ENCODE results near the gene CD151.

CD151 gene

GRCh38 chr11:844693-845644 lies 12.2 kb downstream of the CD151 start:
- no peaks in the 10 kb centered on the region for H3K9me3 ChIP-seq (ENCODE audit: low read depth, low read length)
- DNase-seq (ENCODE audit: low read depth, low spot score): no peak
- no peak overlapping the region for H3K9ac ChIP-seq (ENCODE audit: insufficient read length)
- peak overlapping the region; percentile 97 for H3K4me3 ChIP-seq
- H3K27ac ChIP-seq: peak overlapping the region; percentile 86
- H3K36me3 ChIP-seq (ENCODE audit: insufficient read depth, low read length): peaks cover 6% of the 10 kb centered on the region
- no peak for TF ChIP-seq EZH2 (IDR thresholded peaks at IDR 0.05)
- TF ChIP-seq FOXP2 (optimal IDR thresholded peaks at IDR 0.05; ENCODE audit: control extremely low read depth, extremely low read length, insufficient read depth): no peak
- TF ChIP-seq POLR2AphosphoS5 (IDR thresholded peaks at IDR 0.05; ENCODE audit: borderline replicate concordance, low read depth, low read length): no peak

DNA sequence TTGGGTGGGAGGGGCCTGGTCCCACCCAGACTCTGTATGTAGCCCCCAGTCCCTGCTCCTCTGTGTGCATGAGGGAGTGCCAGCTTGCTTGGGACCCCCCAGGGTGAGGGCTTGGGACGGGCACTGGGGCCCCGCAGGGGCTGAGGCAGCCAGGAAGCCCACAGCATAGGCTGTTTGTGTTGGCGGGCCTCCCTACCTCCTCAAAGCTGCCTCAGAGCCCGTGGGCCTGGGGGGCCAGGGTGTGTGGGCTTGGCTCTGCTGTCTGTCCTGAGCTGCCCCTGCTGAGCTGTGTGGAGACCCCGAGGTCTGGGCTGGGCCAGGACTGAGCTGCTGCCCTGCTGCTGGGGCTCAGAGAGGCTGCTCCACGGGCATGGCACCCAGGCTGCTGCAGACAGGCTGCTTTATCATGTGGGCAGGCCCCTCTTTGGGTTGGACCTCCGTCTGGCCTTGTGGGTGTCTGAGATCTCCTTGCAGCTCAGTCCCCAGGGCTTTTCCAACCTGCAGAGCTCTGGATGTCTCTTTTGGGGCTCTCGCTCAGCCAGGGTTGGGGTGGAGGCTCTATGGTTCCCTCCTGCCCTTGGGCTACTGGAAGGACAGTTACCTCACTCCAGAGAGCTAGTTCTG lies 13.2 kb downstream of the CD151 start:
- no peak for DNase-seq (ENCODE audit: low read depth, low spot score)
- H3K27ac ChIP-seq: peak overlapping the region; percentile 86
- no peaks in the 10 kb centered on the region for H3K9me3 ChIP-seq (ENCODE audit: low read depth, low read length)
- peak; percentile 18; the same call in 1 of the 2 replicates for TF ChIP-seq POLR2AphosphoS5 (IDR thresholded peaks at IDR 0.05; ENCODE audit: borderline replicate concordance, low read depth, low read length)
- no peak for TF ChIP-seq EZH2 (IDR thresholded peaks at IDR 0.05)
- no peak for TF ChIP-seq FOXP2 (optimal IDR thresholded peaks at IDR 0.05; ENCODE audit: control extremely low read depth, extremely low read length, insufficient read depth)
- no peak overlapping the region for H3K9ac ChIP-seq (ENCODE audit: insufficient read length)
- H3K4me3 ChIP-seq: peak overlapping the region; percentile 25; the same call in 1 of the 2 replicates
- H3K36me3 ChIP-seq (ENCODE audit: insufficient read depth, low read length): no peaks in the 10 kb centered on the region

DNA sequence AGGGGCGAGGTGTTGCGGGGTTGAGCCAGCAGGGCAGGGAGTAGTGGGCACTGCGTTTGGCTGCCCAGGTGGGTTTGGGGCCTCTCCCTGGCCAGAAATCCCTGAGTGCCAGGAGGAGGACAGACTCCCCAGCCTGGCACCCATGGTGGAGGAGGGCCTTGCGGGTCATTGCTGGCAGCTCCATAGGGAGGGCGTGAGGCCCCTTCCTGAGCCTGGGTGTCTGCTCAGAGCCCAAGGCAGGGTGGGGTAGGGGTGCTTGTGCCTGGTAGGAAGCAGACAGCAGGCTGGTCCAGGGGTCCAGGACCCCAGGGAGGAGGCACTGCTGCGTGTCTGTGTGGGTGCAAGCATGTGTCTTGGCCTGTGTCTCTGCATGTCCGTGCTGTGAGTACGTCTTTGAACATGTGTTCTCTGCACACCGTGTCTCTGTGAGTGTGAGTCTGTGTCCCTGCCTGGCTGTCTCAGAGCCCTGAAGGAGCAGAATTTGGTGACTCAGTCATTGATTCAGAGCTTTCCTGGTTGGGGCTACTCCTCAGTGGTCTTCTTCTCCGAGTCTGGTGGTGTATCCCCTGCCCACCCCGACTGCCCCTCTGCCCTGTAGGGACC lies 13.8 kb downstream of the CD151 start:
- Histone ChIP-seq H3K27ac (peak overlapping the region; percentile 86; the same call in 1 of the 2 replicates), H3K9me3 (ENCODE audit: low read depth, low read length) (no peaks in the 10 kb centered on the region), H3K4me3 (no peak overlapping the region), H3K9ac (ENCODE audit: insufficient read length) (no peak overlapping the region), H3K36me3 (ENCODE audit: insufficient read depth, low read length) (no peaks in the 10 kb centered on the region)
- no peak for DNase-seq (ENCODE audit: low read depth, low spot score)
- TF ChIP-seq POLR2AphosphoS5 (IDR thresholded peaks at IDR 0.05; ENCODE audit: borderline replicate concordance, low read depth, low read length): no peak
- TF ChIP-seq FOXP2 (optimal IDR thresholded peaks at IDR 0.05; ENCODE audit: control extremely low read depth, extremely low read length, insufficient read depth): no peak
- no peak for TF ChIP-seq EZH2 (IDR thresholded peaks at IDR 0.05)

DNA sequence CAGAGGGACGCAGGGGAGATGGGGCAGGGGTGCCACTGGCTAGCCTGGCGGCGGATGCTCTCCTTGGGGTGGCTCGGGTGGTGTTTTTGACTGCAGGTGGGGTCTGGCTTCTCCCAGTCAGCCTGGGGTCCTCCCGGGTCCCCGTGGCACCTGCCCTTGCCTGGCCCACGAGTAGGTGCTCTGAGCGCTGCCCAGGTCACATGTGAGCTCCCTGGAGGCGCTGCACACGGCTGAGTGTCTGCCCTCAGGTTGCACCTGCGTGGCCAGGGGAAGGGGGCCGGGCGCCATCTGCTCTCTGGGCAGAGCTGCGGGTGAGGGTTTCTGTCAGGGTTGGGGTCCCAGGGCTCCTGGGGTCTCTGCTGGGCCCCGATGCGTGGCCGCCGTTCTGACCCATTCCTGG lies 15.1 kb downstream of the CD151 start:
- no peak for DNase-seq (ENCODE audit: low read depth, low spot score)
- no peaks in the 10 kb centered on the region for H3K9me3 ChIP-seq (ENCODE audit: low read depth, low read length)
- H3K4me3 ChIP-seq: no peak overlapping the region
- H3K36me3 ChIP-seq (ENCODE audit: insufficient read depth, low read length): no peaks in the 10 kb centered on the region
- no peak for TF ChIP-seq POLR2AphosphoS5 (IDR thresholded peaks at IDR 0.05; ENCODE audit: borderline replicate concordance, low read depth, low read length)
- no peak for TF ChIP-seq FOXP2 (optimal IDR thresholded peaks at IDR 0.05; ENCODE audit: control extremely low read depth, extremely low read length, insufficient read depth)
- no peak for TF ChIP-seq EZH2 (IDR thresholded peaks at IDR 0.05)
- no peak overlapping the region for H3K9ac ChIP-seq (ENCODE audit: insufficient read length)
- H3K27ac ChIP-seq: no peak overlapping the region

DNA sequence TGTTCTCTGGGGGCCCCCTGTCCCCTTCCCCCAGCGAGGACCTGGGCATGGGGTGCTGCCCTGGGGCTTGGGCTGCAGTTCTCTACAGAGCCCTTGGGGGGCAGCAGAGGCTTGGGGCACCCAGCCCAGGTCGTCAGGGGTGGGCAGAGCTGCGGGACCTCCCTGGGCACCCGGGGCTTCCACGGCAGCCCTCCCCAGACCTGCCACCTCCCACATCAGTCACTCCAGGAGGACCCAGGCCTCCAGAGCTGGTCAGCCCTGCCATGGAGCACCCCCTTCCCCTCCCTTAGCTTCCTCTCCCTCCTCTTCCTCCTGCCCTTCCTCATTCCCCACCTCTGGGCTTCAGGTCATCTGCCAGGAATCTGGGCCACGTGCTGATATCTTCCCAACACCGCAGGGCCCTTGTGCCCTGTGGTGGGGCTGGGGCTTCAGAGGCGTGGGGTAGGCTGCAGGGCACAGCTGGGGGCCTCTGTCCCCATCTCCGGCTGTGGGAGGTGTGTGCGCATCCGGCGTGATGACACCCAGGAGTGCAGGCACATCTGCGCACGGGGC lies 15.7 kb downstream of the CD151 start:
- DNase-seq (ENCODE audit: low read depth, low spot score): no peak
- no peak overlapping the region for H3K9ac ChIP-seq (ENCODE audit: insufficient read length)
- H3K9me3 ChIP-seq (ENCODE audit: low read depth, low read length): no peaks in the 10 kb centered on the region
- TF ChIP-seq POLR2AphosphoS5 (IDR thresholded peaks at IDR 0.05; ENCODE audit: borderline replicate concordance, low read depth, low read length): no peak; the same call in 1 of the 2 replicates
- TF ChIP-seq FOXP2 (optimal IDR thresholded peaks at IDR 0.05; ENCODE audit: control extremely low read depth, extremely low read length, insufficient read depth): no peak
- TF ChIP-seq EZH2 (IDR thresholded peaks at IDR 0.05): no peak
- 0 out of 2 replicates have a peak overlapping the region, but pooled peaks have one; percentile 25 for H3K27ac ChIP-seq
- 0 out of 2 replicates have a peak overlapping the region, but pooled peaks have one; percentile 83 for H3K4me3 ChIP-seq
- H3K36me3 ChIP-seq (ENCODE audit: insufficient read depth, low read length): no peaks in the 10 kb centered on the region

DNA sequence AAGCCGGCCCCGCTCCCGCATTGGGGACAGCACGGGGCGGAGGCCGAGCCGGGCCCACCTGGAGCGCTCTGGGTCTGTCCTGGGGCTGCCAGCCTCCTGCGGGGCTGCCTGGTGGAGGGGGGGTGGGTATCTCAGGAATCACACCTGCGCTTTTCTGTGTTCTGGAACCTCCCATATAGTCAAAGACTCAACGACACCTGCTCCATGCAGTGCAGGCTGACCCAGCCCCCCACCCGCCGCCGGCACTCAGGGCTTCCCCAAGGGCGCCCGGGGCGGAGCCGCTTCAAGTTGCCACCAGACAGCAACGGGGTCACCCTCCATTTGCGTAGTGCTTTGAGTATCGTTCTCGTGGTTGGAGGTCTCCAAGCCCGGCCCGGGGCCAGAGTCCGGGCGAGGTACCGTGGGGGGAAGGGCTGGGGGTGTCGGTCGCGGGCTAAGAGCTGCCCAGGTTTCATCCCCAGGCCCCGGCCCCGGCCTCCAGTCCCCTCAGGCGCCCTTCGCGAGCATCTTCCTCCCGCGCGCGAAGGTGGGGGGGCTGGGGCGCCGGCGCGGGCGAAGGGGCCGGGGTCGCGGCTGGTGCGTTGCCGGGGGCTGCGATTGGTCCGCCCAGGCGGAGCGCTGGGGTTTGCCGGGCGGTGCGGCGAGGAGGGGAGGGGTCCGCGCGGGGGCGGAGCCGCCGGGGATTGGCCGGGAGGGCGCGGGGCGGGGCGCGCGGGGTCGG lies 16.5 kb downstream of the CD151 start:
- H3K36me3 ChIP-seq (ENCODE audit: insufficient read depth, low read length): no peaks in the 10 kb centered on the region
- 0 out of 2 replicates have a peak overlapping the region, but pooled peaks have one; percentile 25 for H3K27ac ChIP-seq
- DNase-seq (ENCODE audit: low read depth, low spot score): no peak
- peak overlapping the region; percentile 83 for H3K4me3 ChIP-seq
- no peaks in the 10 kb centered on the region for H3K9me3 ChIP-seq (ENCODE audit: low read depth, low read length)
- H3K9ac ChIP-seq (ENCODE audit: insufficient read length): no peak overlapping the region
- TF ChIP-seq POLR2AphosphoS5 (IDR thresholded peaks at IDR 0.05; ENCODE audit: borderline replicate concordance, low read depth, low read length): no peak
- TF ChIP-seq EZH2 (IDR thresholded peaks at IDR 0.05): no peak
- no peak for TF ChIP-seq FOXP2 (optimal IDR thresholded peaks at IDR 0.05; ENCODE audit: control extremely low read depth, extremely low read length, insufficient read depth)

- peak overlapping the region; percentile 83 for H3K4me3 ChIP-seq
- no peak overlapping the region for H3K27ac ChIP-seq
- H3K9ac ChIP-seq (ENCODE audit: insufficient read length): peak overlapping the region; percentile 56
- no peak for DNase-seq (ENCODE audit: low read depth, low spot score)
- H3K36me3 ChIP-seq (ENCODE audit: insufficient read depth, low read length): no peaks in the 10 kb centered on the region
- no peaks in the 10 kb centered on the region for H3K9me3 ChIP-seq (ENCODE audit: low read depth, low read length)
- TF ChIP-seq POLR2AphosphoS5 (IDR thresholded peaks at IDR 0.05; ENCODE audit: borderline replicate concordance, low read depth, low read length) (no peak), EZH2 (IDR thresholded peaks at IDR 0.05) (no peak), FOXP2 (optimal IDR thresholded peaks at IDR 0.05; ENCODE audit: control extremely low read depth, extremely low read length, insufficient read depth) (no peak)
Observed at GRCh38 chr11:849951-850774, 17.4 kb downstream of the CD151 start.

All from SK-N-MC (cell line).